Stimulated activated CD4-positive, alpha-beta T cell treated with anti-CD3 and anti-CD28 coated beads, Interleukin-2, amount 100 ng/mL, for 24 hours (primary cell): Measurements from ENCODE around the gene IFT88.
A peak's percentile ranks its signal among the peaks of the same experiment; 100 is the strongest.

Experiments used
- DNase-seq, 2 donors: peaks; one replicate each; pipeline ENCODE4 v3.0.0-alpha.2; 2020

Gene IFT88, protein sequence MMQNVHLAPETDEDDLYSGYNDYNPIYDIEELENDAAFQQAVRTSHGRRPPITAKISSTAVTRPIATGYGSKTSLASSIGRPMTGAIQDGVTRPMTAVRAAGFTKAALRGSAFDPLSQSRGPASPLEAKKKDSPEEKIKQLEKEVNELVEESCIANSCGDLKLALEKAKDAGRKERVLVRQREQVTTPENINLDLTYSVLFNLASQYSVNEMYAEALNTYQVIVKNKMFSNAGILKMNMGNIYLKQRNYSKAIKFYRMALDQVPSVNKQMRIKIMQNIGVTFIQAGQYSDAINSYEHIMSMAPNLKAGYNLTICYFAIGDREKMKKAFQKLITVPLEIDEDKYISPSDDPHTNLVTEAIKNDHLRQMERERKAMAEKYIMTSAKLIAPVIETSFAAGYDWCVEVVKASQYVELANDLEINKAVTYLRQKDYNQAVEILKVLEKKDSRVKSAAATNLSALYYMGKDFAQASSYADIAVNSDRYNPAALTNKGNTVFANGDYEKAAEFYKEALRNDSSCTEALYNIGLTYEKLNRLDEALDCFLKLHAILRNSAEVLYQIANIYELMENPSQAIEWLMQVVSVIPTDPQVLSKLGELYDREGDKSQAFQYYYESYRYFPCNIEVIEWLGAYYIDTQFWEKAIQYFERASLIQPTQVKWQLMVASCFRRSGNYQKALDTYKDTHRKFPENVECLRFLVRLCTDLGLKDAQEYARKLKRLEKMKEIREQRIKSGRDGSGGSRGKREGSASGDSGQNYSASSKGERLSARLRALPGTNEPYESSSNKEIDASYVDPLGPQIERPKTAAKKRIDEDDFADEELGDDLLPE

GRCh38 chr13:20566898-20567874 lies at the start of gene IFT88:
Gene IFT88 (plus strand): TSS chr13:20567157. CDS start chr13:20574386, 7,229 bp downstream.
- peak; percentile 76 to 84 for DNase-seq

DNA sequence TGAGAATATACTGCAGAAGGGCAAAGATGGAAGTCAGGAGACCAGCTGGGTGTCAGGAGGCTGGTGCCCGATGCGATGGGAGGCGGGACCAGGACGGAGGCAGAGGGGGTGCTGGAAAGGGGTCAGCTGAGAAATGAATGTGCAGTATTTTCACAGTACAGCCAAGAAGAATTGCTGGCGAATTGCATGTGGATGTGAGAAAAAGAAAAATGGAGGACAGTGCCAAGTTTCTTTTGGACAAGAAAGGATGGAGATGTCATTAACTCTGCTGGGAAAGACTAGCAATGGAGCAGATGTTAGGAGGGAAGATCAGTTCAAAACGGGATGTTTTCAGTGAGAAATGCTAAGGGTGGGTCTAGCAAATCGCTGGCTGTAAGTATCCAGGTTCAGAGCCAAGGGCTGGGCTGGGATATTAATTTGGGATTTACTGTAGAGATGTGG lies 48.3 kb upstream of the IFT88 start:
- no peak for DNase-seq

DNA sequence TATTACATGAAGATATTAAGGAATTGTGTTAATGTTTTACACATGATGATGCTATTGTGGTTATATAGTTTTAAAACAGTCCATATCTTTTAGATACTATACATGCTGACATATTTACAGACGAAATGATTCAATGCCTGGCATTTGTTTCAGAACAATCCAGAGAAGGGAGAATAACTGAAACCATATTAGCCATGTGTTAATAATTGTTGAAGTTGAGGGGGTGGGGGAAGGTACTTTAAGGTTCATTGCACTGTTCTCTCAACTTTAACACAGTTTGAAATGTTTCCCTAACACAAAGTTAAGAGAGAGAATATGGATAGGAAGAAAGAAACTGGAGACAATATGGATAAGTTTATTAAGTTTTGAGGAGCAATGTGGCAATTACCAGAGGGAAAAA lies 47.1 kb upstream of the IFT88 start:
- DNase-seq: no peak

DNA sequence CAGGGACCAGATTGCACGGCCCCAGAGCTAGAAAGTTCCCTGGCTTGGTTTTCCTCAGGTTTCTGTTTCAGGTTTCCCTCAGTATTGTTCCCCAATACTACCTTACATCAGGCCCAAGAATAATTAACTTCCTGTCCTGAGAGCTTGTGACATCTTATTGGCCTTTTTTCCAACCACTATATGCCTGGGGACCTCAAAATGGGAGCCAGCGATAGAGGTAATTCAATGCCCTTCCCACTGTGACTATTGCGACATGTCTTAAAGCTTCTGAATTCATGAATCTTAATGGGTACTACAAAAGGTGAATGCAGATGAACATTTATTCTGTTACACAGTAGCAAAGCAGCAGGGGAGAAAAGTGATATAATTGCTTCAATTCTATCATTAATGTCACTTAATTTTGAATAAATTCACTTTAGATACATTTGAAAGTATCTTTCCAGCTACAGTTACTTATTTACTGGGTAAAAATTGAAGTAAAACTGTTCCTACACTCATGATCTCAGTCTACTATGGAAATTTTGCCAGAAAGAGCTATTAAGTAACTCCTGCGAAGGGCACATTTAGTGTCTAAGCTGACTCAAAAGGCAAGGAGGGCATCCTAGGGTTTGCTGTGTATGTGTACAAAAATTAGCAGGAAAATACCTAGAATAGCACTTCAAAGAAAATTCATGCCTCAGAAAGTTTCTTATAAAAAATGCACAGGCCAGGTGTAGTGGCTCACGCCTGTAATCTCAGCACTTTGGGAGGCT lies 45.4 kb upstream of the IFT88 start:
- DNase-seq: no peak

DNA sequence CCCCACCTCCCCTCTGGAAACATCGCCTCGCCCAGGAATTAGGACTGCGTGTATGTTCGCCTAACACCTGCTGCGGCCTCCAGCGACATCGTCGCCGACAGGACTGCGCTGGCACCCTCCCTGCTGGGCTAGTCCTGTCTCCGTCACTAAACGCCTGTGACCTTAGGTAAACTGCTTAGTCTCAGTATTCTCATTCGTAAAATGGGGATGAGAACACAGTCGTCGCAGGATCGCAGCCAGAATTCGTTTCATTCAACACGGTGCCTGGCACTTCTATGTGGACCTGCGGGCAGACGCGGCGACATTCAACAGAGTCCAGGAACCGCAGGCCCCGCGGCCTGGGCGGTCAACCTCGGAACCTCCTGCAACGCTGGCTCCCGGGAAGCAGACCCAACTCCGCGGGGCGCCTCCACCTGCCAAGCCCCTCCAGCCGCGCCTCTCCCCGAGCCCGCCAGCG lies 41.8 kb upstream of the IFT88 start:
- peak; percentile 38 to 49 for DNase-seq

DNA sequence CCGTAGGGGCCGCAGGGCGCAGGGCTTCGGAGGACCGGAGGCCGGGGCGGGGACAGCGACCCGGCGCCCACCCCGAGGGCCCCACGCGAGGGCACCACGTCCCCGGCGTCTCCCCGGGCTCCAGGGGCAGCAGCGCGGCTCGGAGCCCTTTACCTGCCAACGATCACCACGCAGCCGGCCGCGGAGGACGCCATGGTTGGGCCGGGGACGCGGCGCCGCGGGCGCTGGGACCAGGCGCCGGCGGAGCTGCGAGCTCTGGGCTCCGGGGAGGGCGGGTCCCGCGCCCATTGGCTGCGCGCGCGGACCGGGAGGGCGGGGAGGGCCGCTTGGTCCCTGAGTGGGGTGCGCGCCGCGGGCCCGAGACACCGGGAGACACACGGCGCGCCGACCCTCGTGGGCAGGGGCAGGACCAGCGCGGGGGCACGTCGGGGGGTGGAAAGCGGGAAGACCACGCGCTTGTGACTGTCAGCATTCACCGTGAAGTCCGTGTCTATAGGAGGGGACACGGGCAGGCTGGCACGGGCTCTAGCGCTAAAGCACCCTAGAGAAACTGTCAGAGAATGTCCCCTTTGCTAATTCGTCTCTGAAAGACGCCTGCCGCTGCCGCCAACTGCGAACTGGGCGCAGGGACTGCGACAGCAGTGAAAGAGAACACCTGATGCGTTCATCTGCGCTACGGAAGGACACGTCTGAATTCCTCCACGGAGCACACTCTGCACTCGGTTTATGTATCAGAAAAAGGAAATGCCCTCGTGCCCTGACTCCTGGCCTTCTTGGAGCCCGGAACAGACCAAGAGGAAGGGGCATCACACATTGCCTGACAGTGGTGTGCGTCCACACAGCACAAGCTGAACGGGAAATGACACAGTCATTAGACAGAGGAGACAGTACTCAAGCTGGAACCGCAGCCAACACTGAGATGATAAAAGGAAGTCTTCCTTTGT lies 41.1 kb upstream of the IFT88 start, which contains the start of gene CRYL1:
CRYL1 (minus strand) TSS at position 257 of the 944 bp plus-strand sequence; CDS start at position 194, 63 bp downstream.
- peak; percentile 71 to 77 for DNase-seq

- DNase-seq: no peak
Measured at GRCh38 chr13:20526664-20527063, 40.3 kb upstream of the IFT88 start.

GRCh38 chr13:20528452-20528851 lies 38.5 kb upstream of the IFT88 start:
- DNase-seq: peak; percentile 23 to 29

DNA sequence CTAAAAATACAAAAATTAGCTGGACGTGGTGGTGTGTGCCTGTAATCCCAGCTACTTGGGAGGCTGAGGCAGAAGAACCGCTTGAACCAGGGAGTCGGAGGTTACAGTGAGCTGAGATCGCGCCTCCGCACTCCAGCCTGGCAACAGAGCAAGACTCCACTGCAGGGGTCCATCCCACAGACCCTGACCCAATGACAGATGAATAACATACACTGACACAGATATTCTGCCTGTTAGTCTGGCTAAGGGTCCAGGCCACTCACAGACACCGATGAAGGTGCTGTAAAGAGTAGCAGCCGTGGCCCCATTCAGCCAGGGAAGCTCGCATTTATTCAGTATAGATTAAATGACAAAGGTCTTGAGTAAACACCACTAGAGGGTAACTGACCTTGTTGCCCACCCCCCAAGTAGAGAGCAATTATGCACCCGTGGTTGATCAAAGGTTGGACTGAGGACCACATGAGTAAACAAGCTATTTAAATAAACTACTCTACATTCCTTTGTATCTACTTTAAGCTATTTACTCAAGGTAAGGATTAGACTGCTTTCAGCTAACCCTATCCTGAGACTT lies 32.8 kb upstream of the IFT88 start:
- no peak for DNase-seq

DNA sequence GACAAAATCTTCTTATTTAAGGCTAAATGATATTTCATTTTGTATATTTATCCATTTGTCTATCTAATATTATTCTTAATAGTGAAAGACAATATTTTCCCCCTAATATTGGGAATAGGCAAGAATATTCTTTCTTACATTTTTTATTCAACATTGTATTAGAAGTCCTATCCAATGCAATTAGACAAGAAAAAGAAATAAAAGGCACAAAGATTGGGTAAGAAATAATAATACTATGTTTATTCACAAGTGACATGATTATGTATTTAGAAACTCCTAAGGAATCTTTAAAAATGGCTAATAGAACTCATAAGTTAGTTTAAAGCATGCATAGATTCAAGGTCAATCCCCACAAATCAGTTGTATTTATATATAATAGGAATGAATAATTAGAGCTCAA lies 30.0 kb upstream of the IFT88 start:
- DNase-seq: no peak

- no peak for DNase-seq
Measured at GRCh38 chr13:20544201-20544923, 22.6 kb upstream of the IFT88 start.

DNA sequence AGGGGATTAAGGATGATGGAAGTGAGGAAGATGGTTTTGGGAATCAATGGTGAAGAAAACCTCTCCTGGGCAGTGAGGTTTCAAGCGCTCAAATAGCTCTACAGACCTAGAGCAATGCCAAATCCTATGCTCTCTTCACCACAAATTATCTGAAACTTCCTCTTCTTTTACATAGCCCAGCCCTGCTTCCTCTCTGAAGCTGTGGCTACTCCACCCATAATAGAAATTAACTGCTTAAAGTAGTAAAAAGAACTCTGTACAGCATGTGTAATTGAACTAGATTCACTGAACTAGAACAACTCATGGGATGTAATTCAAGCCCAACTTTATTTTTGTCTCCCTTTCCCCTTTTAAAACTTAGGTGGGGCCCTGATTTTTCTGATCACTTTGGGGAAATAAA lies 20.4 kb upstream of the IFT88 start:
- no peak for DNase-seq

- DNase-seq: no peak
Measured at GRCh38 chr13:20547479-20547908, 19.5 kb upstream of the IFT88 start.

- DNase-seq: no peak
Measured at GRCh38 chr13:20550799-20551198, 16.2 kb upstream of the IFT88 start.

- DNase-seq: no peak
Measured at GRCh38 chr13:20553311-20553710, 13.6 kb upstream of the IFT88 start.

GRCh38 chr13:20558982-20559381 lies 8.0 kb upstream of the IFT88 start:
- no peak for DNase-seq

DNA sequence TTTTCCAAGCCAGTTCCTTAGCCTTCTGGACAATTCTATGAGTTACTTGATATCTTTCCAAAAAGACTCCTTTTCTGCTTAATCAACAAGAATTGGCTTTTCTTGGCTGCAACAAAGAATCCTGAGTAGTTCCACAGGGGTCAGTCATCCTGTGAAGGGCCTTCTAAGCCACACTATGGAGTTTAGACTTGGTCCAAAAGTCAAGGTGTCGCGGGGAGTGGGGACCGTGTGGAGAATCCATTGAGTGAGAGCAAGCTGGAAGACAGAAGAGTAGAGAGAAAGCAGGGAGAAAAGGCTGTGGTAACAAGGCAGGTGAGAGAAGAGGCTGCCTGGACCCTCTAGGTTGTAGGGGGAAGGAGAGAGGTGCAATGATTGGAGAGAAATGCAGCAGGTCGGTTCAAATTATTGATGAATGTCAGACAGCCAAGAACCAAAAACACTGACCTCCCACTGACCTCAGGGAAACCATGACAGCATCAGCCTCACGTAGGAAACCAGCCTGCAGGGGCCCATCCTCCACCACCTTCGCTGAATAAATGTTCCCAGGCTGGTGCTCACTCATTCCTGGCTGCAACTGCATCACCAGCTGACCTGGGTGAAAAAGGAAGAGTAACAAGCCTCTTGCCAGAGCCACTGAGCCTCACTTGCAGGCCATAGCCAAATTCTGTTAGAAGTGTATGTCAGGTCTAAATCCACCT lies 7.1 kb upstream of the IFT88 start:
- no peak for DNase-seq

- DNase-seq: no peak
Measured at GRCh38 chr13:20561741-20562140, 5.2 kb upstream of the IFT88 start.
